NCI-H510A treated with DMSO at 0.1 percent for 48 hours (cell line): Measurements from ENCODE around the gene ADRA1B.
"Not testable (repeated sequence)": the region's sequence is repeated elsewhere in the genome, so short reads cannot be mapped to it uniquely, and the experiment has no call there.

Experiments
- DNase-seq: peaks from one replicate; lab custom pipeline; 2025; lab: John Stamatoyannopoulos, UW

The ADRA1B gene

DNA sequence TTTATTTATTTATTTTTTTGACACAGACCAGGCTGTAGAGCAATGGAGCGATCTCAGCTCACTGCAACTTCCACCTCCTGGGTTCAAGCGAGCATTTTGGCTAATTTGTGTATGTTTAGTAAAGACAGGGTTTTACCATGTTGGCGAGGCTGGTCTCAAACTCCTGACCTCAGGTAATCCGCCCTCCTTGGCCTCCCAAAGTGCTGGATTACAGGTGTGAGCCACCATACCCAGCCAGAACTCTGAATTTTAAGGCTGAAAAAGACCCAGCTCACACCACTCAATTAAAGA lies 49.5 kb downstream of the ADRA1B start:
- not testable (repeated sequence) for DNase-seq

DNA sequence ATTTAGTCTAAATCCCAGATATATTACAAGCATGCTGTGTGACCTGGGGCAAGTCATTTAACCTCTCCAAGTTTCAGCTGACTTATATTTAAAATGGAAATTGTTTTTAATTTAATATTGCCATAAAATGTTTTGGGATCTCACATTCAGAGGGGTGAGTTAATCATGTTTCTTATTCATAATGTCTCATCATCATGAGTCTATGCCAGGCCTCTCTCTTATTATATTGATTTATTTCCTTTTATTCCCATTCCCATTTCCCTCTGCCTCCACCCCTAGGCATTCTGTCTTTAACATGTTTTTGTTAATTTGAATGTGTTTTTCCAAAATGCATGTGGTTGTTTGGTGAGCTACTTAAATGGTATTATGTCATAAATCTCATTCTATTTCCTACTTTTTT lies 53.7 kb downstream of the ADRA1B start:
- no peak for DNase-seq

DNA sequence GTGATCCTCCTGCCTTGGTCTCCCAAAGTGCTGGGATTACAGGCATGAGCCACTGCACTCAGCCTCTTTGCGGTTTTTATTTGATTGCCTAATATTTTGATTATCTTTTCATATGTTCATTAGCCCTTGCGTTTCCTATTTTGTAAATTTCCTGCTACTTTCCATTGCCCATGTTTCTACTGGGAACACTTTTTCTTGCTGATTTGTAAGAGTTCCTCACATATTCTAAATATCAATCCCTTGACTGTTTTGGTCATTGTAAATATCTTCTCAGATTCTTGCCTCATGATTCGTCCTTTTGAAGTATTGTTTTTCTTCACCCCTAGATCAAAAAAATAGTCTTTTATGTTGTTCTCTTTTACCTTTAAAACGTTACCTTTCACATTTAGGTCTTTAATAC lies 54.8 kb downstream of the ADRA1B start:
- DNase-seq, result no peak

DNA sequence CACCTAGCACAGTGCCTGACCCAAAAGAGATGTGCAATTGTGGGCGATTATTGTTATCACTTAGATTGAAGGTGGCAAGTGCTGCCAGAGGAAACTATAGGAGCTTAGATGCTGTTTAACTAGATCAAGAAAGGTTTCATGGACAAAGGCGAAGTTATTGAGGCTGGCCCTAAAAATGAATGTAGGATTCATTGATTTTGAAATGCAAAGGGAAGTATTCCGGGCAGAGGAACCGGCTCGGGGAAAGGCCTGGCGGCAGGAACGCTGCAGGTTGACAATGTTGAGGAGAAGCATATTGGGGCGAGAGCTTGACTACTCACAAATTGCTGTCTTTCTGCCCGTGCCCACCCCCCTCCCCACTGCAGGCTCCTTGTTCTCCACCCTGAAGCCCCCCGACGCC lies 55.2 kb downstream of the ADRA1B start:
- DNase-seq, result no peak

DNA sequence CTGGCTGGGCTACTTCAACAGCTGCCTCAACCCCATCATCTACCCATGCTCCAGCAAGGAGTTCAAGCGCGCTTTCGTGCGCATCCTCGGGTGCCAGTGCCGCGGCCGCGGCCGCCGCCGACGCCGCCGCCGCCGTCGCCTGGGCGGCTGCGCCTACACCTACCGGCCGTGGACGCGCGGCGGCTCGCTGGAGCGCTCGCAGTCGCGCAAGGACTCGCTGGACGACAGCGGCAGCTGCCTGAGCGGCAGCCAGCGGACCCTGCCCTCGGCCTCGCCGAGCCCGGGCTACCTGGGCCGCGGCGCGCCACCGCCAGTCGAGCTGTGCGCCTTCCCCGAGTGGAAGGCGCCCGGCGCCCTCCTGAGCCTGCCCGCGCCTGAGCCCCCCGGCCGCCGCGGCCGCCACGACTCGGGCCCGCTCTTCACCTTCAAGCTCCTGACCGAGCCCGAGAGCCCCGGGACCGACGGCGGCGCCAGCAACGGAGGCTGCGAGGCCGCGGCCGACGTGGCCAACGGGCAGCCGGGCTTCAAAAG lies 55.7 kb downstream of the ADRA1B start:
- no peak for DNase-seq

DNA sequence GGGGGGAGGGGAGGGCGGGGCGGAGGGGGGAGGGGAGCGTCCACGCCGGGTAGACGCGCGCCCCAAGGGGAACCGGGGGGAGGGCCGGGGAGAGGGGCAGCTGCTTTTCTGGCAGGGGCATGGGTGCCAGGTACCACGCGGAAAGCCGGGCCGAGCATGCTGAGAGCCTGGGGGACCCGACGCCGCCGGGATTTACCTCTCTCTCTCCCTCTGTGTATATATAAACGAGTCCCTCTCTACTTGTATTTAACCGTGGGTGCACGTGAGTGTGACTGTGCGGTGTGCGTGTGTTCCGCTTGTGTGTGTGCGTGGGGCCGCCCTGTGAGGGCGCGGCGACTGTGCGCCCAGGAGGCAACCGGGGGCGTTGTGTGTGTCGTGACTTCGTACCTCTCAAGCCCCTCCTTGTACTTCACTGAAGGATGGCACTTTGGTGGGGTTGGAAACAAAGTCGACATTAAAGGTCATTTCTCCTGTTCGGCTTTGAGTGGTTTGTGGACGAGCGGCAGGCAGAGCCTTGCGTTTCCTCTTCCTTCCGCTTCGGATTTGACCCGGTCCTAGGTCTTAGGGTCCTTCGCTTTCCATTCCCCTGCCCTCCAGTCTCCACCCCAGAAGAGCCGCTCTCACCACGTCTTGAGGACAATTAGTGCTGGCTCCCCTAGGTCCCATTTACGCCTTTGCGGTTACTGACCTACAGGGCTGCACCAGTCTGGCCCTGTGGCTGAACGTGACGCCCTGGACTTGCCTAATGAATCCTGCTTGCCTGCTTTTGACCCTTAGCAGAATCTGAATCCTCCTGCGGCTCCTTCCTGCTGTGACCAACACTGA lies 56.5 kb downstream of the ADRA1B start:
- DNase-seq, result no peak

DNA sequence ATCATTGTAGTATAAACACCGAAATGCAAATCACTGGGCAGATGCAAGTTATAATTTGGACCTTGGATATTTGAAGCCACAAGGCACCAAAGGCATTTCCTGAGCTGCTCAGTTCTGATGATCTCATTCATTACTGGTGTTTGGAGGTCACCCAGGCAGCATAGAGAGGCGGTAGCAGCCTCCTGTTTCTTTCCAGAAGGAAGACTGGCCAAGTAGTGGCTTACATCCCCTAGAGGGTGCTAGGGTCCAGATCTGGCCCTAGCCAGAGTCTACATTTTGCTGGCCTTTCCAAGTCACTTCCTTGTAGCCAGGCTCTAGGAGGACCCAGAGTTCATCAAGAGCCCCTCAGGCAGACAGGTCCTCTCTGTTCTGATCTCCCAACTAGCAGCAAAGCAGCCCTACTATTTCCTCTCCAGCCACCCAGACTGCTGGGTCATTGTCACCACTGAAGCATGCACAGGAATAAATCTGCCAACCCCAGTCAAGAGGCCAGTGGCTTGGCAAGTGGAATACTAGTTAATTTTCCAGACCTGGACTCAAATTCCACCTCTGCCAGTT lies 59.3 kb downstream of the ADRA1B start:
- DNase-seq, result no peak

DNA sequence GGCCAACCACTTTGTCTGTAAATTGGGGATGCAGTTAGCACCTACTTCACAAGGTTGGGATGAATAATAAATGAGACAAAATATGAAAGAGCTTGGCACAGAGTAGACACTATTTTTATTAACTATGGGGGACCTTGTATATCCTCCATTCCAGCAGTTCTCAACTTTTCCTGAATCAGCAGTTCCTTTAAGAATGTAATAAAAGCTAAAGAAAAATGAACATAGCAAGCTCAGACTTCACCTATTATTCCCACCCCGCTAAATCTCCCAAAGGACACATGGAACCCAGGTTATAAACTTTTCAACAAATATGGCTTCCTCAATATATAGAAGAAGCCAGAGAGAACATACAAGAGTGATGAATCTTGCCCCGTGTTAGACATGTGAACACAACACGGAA lies 60.6 kb downstream of the ADRA1B start:
- no peak for DNase-seq

DNA sequence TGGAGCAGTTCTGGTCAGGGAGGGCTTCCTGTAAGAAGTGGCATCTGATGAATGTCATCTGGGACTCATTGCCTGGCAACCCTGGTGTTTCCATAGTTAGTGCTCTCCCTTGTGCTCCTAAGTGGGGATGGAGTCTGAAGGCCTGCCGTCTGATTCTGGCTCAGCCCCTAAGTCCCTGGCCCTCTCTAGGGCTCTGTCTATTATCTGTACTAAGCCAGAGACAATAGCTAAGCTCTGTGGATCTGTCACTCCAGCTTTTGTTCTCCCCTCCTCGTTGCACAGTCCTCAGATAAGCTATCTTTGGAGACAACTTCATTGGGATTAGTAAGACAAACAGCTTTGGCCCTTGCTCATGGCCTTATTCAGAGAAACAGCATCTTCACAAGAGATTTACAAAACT lies 62.1 kb downstream of the ADRA1B start:
- DNase-seq, result no peak

DNA sequence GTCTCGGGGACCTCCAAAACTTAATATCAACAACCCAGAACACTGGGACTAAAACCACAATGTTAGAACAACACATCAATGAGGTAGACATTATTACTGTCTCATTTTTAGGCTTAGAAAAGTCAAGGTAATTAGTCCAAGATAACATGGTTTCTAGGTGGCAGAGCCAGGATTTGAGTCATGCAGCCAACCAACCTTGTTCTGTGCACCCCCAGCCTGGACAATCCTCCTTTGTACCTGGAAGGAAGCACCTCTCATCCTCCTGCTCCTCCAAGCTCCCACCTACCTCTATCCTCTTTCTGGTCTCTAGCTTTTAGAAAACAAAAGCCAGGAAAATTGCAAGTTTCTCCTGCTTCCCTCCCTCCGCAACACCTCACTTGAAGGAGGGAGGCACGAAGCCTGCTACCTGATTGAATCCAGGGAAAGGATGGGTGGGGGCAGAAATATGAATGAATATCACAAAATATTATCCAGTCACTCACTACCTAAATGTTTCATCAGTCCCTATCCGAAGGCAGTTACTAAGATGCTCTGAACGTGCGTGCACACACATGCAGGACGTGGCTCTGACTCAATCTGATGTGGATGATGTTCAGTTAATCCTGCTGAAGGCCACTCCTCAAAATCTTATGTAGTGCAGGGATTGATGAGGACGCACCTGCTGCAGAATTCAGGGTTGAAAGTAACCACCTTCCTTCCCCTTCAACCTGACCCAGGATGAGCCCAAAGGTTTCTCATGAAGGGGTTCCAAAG lies 66.3 kb downstream of the ADRA1B start:
- DNase-seq, result no peak

DNA sequence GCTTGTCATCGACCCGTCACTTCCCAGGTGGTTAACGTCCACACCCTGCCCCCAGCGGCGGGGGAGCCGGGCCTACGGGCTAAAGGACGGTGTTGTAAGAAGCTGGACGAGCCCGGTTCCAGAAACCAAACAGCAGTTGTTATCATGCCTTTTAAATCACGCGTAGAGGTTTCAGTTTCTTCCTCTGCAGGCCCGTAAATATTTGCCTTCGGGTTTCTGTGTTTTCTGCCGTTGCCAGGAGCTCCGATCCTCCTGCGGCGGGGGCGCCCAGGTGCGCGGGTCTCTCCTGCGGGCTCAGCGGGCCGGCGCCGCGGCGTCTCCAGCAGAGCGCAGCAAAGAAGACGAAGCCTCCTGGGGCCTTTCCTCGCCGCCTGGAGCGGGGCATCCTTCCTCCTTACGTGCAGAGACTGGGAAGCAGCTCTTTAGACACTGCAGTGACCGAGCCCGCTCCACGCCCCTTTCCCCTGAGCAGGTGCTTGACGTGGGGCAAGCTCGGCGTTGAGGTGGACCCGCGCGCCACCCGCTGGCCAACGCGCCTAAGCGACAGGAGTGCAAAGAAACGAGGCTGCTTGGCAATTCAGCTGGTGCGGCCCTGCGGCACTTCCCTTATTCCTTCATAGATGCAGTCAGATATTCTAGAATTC lies 70.9 kb downstream of the ADRA1B start:
- peak; percentile 62 for DNase-seq

DNA sequence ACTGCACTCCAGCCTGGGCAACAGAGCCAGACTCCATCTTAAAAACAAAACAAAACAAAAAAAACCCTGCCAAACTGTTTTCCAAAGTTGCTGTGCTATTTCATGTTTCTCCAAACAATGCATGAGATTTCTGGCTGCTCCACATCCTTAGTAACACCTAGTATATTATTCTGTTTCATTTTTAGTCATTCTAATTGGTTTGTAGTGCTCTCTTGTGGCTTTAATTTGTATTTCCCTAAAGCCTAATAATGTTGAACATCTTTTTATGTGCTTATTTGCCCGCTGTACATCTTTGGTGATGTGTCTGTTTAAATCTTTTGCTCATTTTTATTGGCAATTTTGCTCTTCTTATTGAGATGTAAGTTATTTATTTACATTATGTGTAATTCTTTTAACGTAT lies 74.2 kb downstream of the ADRA1B start:
- DNase-seq, result no peak

DNA sequence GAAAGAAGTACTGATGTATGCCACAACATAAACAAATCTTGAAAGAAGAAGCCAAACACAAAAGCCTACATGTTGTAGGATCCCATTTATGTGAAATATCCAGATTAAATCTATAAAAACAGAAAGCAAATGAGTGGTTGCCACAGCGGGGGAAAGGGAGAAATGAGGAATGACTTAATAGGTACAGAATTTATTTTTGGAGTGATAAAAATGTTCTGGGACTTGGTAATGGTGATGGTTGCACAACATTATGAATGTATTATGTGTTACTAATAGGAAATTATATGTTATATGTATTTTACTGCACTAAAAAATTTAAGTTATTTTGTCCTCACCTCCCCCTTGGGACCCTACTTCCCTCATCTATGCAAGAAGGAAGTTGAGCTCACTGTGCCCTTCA lies 76.3 kb downstream of the ADRA1B start:
- no peak for DNase-seq

DNA sequence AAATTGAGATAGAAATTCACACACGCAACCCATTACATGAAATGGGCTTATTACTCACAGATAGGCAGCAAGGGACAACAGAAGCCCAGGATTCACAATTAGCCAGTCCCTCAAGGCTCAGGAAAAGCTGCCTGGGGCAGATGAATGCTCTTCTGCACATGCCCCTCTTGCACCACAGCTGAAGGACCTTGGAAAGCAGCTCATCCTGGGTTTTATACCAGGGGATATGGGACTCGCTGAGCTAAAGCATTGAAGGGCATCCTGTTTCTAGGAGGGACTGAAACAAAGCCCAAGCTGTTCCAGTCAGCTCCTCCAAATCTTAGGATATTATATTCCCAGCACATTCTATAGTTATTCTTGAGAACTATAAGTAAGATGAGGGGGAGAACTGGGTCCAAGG lies 76.9 kb downstream of the ADRA1B start:
- no peak for DNase-seq

DNA sequence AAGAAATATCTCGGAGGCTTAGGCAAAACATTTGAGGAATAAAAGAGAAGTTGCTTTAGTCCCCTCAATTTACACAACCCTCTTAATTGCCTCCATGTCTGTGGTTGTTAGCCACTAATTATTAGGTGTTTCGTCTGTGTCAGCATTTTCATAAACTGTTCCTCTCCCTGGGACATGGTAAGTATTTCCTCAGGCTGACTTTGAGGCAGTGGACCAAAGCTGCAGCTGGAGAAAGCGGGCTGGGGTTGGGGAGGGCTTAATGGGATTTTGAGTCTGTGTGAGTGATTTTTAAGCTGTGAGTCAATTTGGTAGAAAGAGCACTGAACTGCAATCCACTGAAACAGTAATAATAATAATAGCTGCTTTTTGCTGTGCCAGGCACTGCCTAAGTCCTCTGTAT lies 79.6 kb downstream of the ADRA1B start:
- DNase-seq, result no peak

DNA sequence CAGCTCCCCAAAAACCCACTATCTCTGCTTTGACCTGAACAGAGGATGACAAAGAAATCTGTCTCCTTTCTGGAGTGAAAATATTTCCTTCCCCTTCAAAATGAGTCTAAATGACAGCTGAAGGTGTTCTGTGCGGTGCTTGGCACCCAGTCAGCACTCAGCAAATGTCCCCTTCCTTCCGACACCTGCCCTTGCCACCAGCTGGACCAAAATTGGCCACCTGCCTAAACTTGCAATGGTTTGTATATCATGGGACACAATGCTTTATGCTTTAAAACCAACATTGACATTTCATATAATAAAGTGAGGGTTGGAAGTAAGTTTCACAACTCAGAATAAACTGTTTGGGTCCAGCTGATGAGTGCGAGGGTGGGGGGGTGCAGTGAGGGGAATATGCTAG lies 85.2 kb downstream of the ADRA1B start:
- no peak for DNase-seq

DNA sequence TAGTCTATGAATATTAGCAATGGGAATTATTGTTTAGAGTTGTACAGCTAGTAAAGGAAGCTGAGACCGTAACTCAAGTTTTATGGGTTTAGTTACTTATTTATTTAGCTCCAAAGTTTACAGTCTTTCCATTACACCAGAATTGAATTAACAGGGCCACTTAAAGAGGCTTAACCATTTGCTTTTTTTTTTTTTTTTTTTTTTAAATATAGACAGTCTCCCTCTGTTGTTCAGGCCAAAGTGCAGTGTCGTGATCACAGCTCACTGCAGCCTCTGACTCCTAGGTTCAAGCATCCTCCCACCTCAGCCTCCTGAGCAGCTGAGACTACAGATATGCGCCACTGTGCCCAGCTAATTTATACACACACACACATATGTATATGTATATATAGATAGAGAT lies 91.2 kb downstream of the ADRA1B start:
- DNase-seq, result no peak

DNA sequence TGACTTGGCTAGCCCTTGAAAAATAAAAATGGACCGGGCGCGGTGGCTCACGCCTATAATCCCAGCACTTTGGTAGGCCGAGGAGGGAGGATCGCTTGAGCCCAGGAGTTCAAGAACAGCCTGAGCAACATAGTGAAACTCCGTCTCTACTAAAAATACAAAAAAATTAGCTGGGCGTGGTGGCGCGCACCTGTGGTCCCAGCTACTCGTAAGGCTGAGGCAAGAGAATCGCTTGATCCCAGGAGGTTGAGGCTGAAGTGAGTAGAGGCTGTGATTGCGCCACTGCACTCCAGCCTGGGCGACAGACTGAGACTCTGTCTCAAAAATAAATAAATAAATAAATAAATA lies 92.2 kb downstream of the ADRA1B start:
- DNase-seq, result not testable (repeated sequence)

DNA sequence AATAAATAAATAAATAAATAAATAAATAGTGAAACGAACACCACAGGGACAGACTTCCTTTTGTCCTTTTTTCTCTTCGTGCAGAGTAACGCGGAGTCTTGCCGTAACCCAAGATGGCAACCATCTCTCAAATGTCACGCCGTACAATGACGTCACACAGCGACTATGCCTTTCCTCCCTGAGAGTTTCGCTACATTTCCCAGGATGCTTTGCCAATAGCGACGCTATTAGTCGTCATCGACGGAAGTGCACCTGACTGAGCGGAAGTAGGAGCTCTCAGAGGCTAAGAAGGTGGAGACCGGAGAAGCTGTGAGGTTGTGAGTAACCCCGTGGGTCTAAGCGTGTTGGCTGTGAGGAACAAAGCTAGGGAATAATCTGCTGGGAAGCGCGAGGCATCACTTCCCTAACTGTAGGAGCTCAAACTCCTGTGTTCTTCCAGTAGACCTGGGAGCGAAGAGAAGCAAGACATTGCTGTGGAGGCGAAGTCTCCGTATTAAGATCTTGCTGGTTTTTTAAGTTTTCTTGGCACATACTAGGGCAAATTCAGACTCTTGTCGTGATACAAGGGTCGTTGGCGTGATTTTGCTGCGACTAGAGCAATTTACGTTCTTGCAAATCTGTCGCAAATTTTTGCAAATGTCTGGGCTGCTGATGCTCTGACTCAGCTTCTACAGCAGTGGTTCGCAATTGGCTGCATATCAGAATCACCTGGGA lies 92.8 kb downstream of the ADRA1B start, which contains the start of gene TTC1:
TTC1 (plus strand) TSS at position 263 of the 714 bp plus-strand sequence. CDS start 1,390 bp downstream, outside the sequence.
- DNase-seq, result peak; percentile 83

DNA sequence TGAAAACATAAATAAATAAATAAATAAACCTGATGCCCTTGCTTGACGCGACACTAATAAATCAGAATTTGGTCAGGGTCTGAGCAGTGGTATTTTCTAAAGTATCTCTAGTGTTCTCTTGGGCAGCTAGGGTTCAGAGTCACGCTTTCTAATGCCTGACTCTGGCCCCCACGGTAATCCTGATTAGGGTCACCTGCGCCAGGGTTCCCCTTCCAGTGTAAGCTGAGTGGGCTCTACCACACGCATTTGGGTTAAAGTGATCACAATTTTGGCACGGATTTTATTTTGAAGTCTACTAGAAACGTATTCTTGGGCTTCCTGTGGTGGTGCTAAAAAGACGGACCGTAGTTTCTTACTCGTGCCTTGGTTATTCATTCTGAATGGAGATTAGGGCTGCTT lies 93.3 kb downstream of the ADRA1B start:
- DNase-seq, result peak; percentile 6

DNA sequence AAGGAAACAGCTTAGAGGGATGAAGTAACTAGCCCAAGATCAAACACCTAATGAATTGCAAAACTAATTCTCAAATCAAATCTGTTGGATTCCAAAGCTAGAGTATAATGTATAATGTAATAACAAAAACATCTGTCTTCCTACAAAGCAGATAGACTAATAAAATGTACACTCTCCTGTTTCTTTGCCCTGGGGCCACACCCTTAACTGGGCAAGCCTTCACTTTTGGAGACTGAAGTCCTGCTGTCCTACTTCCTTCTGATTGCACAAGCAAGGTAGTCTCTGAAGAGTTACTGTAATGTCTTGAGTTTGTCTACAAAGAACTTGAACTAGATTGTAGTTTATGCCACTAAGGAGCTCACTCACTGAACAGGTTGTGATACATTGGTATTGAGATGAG lies 95.2 kb downstream of the ADRA1B start:
- no peak for DNase-seq

DNA sequence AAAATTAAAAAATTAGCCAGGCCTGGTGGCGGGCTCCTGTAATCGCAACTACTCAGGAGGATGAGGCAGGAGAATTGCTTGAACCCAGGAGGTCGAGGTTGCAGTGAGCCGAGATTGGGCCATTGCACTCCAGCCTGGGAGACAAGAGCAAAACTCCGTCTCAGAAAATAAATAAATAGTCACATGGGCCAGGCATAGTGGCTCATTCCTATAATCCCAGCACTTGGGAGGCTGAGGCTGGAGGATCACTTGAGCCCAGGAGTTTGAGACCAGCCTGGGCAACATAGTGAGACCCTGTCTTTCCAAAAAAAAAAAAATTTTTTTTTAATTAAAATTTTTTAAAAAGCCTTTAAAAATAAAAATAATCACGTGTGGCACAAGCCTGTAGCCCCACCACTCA lies 97.9 kb downstream of the ADRA1B start:
- DNase-seq, result not testable (repeated sequence)
